Measurements from ENCODE around the gene HSPB6. TPM values are rescaled to one million over a fixed set of nuclear protein-coding genes. Genes with fewer than 3 reads are reported as not detected.
"Not testable (repeated sequence)": the region's sequence is repeated elsewhere in the genome, so short reads cannot be mapped to it uniquely, and the experiment has no call there.

The HSPB6 gene
- total RNA-seq, 1 donor from 2014 or later, result 0.60 TPM

GRCh38 chr19:35796645-35797542 lies 40.1 kb upstream of the HSPB6 start:
- Mint-ChIP-seq H3K4me1 (ENCODE audit: unreplicated experiment) (no peaks in the 10 kb centered on the region), H3K27me3 (peaks cover 41% of the 10 kb centered on the region), H3K4me3 (no peak overlapping the region), H3K36me3 (no peaks in the 10 kb centered on the region), H3K9me3 (no peaks in the 10 kb centered on the region), H3K27ac (no peak overlapping the region)
- no peak for DNase-seq (ENCODE audit: extremely low spot score, unreplicated experiment)
- TF ChIP-seq, protein P1, sequence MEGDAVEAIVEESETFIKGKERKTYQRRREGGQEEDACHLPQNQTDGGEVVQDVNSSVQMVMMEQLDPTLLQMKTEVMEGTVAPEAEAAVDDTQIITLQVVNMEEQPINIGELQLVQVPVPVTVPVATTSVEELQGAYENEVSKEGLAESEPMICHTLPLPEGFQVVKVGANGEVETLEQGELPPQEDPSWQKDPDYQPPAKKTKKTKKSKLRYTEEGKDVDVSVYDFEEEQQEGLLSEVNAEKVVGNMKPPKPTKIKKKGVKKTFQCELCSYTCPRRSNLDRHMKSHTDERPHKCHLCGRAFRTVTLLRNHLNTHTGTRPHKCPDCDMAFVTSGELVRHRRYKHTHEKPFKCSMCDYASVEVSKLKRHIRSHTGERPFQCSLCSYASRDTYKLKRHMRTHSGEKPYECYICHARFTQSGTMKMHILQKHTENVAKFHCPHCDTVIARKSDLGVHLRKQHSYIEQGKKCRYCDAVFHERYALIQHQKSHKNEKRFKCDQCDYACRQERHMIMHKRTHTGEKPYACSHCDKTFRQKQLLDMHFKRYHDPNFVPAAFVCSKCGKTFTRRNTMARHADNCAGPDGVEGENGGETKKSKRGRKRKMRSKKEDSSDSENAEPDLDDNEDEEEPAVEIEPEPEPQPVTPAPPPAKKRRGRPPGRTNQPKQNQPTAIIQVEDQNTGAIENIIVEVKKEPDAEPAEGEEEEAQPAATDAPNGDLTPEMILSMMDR (conservative IDR thresholded peaks at IDR 0.05), result no peak

- H3K27ac Mint-ChIP-seq; H3K4me1 Mint-ChIP-seq (ENCODE audit: unreplicated experiment); DNase-seq (ENCODE audit: extremely low spot score, unreplicated experiment); H3K36me3 Mint-ChIP-seq; H3K9me3 Mint-ChIP-seq; H3K4me3 Mint-ChIP-seq: not testable (repeated sequence)
- H3K27me3 Mint-ChIP-seq, result peaks cover 37% of the 10 kb centered on the region
These were observed 38.7 kb upstream of the HSPB6 start for GRCh38 chr19:35795564-35795963.

DNA sequence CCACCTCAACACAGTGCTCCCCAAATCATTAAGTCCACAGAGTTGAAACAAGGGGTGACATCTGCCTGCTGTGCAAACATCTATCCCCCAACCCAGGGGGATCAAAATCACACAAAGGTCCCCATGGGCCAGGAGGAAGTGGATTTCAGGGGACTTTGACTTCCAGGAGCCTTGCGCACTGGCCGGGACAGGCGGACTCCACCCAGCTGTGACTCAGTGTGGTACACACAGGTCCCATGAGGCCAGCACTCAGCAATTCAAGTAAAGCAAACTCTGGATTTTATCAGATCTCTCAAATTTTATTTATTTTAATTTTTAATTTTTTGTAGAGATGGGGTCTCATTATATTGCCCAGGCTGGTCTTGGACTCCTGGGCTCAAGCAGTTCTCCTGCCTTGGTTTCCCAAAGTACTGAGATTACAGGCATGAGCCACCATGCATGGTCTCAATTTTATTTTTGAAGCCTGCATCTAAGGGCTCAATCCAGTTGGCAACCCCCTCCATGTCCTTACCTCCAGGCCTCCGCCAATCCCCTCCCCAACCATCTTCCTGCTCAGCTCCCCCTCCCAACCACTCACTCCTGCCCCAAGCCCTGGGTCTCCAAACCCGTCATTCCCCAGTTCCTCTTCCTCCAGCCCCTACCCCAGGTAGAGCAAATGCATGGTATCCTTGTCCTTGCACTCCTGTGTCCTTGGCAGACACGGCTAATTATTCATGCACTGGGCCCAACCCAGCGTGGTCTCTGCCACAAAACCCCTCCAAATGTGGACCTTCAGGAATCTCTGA lies 36.7 kb upstream of the HSPB6 start:
- H3K27me3 Mint-ChIP-seq, result peaks cover 34% of the 10 kb centered on the region
- H3K9me3 Mint-ChIP-seq, result no peaks in the 10 kb centered on the region
- no peak for DNase-seq (ENCODE audit: extremely low spot score, unreplicated experiment)
- H3K4me3 Mint-ChIP-seq, result no peak overlapping the region
- no peak overlapping the region for H3K27ac Mint-ChIP-seq
- TF ChIP-seq, protein P1 (conservative IDR thresholded peaks at IDR 0.05), result no peak
- no peaks in the 10 kb centered on the region for H3K36me3 Mint-ChIP-seq
- no peaks in the 10 kb centered on the region for H3K4me1 Mint-ChIP-seq (ENCODE audit: unreplicated experiment)

- TF ChIP-seq, protein P1 (conservative IDR thresholded peaks at IDR 0.05), result no peak
- Mint-ChIP-seq H3K4me1 (ENCODE audit: unreplicated experiment) (no peaks in the 10 kb centered on the region), H3K4me3 (no peak overlapping the region), H3K27me3 (peaks cover 29% of the 10 kb centered on the region), H3K9me3 (no peaks in the 10 kb centered on the region), H3K27ac (no peak overlapping the region), H3K36me3 (no peaks in the 10 kb centered on the region)
- no peak for DNase-seq (ENCODE audit: extremely low spot score, unreplicated experiment)
These were observed 36.1 kb upstream of the HSPB6 start for GRCh38 chr19:35792888-35793287.

GRCh38 chr19:35792312-35792711 lies 35.5 kb upstream of the HSPB6 start:
- no peak for DNase-seq (ENCODE audit: extremely low spot score, unreplicated experiment)
- peaks cover 24% of the 10 kb centered on the region for H3K27me3 Mint-ChIP-seq
- H3K4me3 Mint-ChIP-seq, result no peak overlapping the region
- H3K36me3 Mint-ChIP-seq, result no peaks in the 10 kb centered on the region
- H3K27ac Mint-ChIP-seq, result no peak overlapping the region
- H3K9me3 Mint-ChIP-seq, result no peaks in the 10 kb centered on the region
- H3K4me1 Mint-ChIP-seq (ENCODE audit: unreplicated experiment), result no peaks in the 10 kb centered on the region
- TF ChIP-seq, protein P1 (conservative IDR thresholded peaks at IDR 0.05), result no peak

DNA sequence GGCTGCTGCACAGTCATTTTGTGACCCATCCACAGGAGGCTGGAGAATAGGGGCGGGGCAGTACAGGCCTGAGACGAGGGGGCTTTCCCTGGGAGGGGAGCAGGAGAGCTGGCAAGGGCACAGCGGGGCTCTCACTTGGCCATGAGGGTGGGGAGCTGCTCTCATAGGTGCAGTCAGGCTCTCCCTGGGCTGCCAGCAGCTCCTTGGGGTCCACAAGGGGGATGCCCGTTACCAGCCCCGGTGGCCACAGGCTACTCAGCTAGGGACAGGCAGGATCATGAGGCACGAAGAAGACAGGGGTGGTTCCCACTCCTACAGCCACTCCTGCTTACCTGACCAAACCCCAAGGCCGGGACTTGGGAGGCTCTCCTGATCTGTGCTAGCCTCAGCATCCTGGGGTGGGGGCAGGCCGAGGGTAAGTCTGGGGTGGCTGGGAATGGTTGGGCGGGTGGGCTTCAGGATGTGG lies 35.0 kb upstream of the HSPB6 start:
- Mint-ChIP-seq H3K27ac (no peak overlapping the region), H3K27me3 (peaks cover 20% of the 10 kb centered on the region), H3K4me3 (no peak overlapping the region), H3K9me3 (no peaks in the 10 kb centered on the region), H3K4me1 (ENCODE audit: unreplicated experiment) (no peaks in the 10 kb centered on the region), H3K36me3 (no peaks in the 10 kb centered on the region)
- no peak for DNase-seq (ENCODE audit: extremely low spot score, unreplicated experiment)
- TF ChIP-seq, protein P1 (conservative IDR thresholded peaks at IDR 0.05), result no peak
